OCI-LY7 (cell line): Measurements from ENCODE around the gene PPP6C. TPM values are rescaled to one million over a fixed set of nuclear protein-coding genes. Genes with fewer than 3 reads are reported as not detected.
A peak's percentile ranks its signal among the peaks of the same experiment; 100 is the strongest.

ENCODE experiments used
- Bru-seq: library from RNA; stranded (reverse); fragments of 400-500 nt; gene quantifications from one replicate; lab custom pipeline; 2021; lab: Mats Ljungman, UMichigan
- BruChase-seq, 2 experiments: library from RNA; stranded (reverse); fragments of 400-500 nt; gene quantifications; one replicate each; lab custom pipeline; 2021; lab: Mats Ljungman, UMichigan
- BruUV-seq: library from RNA; stranded (reverse); fragments of 400-500 nt; replicated peaks from 2 replicates; lab custom pipeline; 2021; lab: Mats Ljungman, UMichigan
- CTCF ChIA-PET: fragments of 300-600 bp; sonication (Branson Sonifier 250); formaldehyde crosslinking; loops from one replicate; lab custom pipeline; 2022; ENCODE audit warnings: antibody characterized with exemption; ENCODE audit not compliant: unreplicated experiment; lab: Charles Lee
- POLR2A ChIA-PET: fragments of 300-600 bp; sonication (Branson Sonifier 250); formaldehyde crosslinking; loops from one replicate; lab custom pipeline; 2022; ENCODE audit warnings: antibody characterized with exemption; lab: Charles Lee
- DNase-seq: peaks from one replicate; pipeline ENCODE4 v3.0.0-alpha.2; 2015; ENCODE audit warnings: low spot score
- H2AFZ ChIP-seq: fragments of 200-600 bp; sonication (generic), shearing (Covaris generic); 2 replicates; pipeline ENCODE4 v1.6.1; 2014; ENCODE audit warnings: mild to moderate bottlenecking, antibody characterized with exemption, low read length, moderate library complexity
- H3K27ac ChIP-seq: fragments of 200-600 bp; sonication (generic); 2 replicates; pipeline ENCODE4 v1.5.1; 2014; ENCODE audit warnings: mixed run types, low read depth, mild to moderate bottlenecking, moderate library complexity, low read length, inconsistent platforms; ENCODE audit not compliant: poor library complexity, severe bottlenecking
- H3K36me3 ChIP-seq: fragments of 200-600 bp; sonication (generic); 2 replicates; pipeline ENCODE4 v1.6.1; 2014; ENCODE audit warnings: mild to moderate bottlenecking, antibody characterized with exemption, low read length, moderate library complexity, mixed read lengths; ENCODE audit not compliant: insufficient read depth
- H3K4me1 ChIP-seq: fragments of 200-600 bp; sonication (generic); 2 replicates; pipeline ENCODE4 v1.5.1; 2014; ENCODE audit warnings: mild to moderate bottlenecking, low read length; ENCODE audit not compliant: insufficient read depth, poor library complexity, severe bottlenecking
- H3K4me2 ChIP-seq: fragments of 200-600 bp; sonication (generic); 2 replicates; pipeline ENCODE4 v1.6.1; 2014; ENCODE audit warnings: mild to moderate bottlenecking, low read length
- H3K4me3 ChIP-seq: fragments of 200-600 bp; sonication (generic); 2 replicates; pipeline ENCODE4 v1.5.1; 2014; ENCODE audit warnings: mild to moderate bottlenecking, low read depth, low read length; ENCODE audit not compliant: poor library complexity, severe bottlenecking
- H3K79me2 ChIP-seq: fragments of 200-600 bp; sonication (generic); 2 replicates; pipeline ENCODE4 v1.6.1; 2016; ENCODE audit warnings: low read depth, mild to moderate bottlenecking, low read length, moderate library complexity, mixed read lengths; ENCODE audit not compliant: insufficient read depth
- H3K9me2 ChIP-seq: fragments of 200-600 bp; sonication (generic); 2 replicates; pipeline ENCODE4 v1.6.1; 2016; ENCODE audit warnings: mild to moderate bottlenecking, low read length, mixed read lengths; ENCODE audit not compliant: insufficient read depth
- H3K9me3 ChIP-seq: fragments of 200-600 bp; sonication (generic); 2 replicates; pipeline ENCODE4 v1.6.1; 2014; ENCODE audit warnings: mild to moderate bottlenecking, mixed run types, low read length, mixed read lengths
- H4K20me1 ChIP-seq: fragments of 200-600 bp; sonication (generic); 2 replicates; pipeline ENCODE4 v1.6.1; 2014; ENCODE audit warnings: mild to moderate bottlenecking, antibody characterized with exemption, low read length, moderate library complexity, mixed read lengths; ENCODE audit not compliant: insufficient read depth
- CTCF ChIP-seq: fragments of 200-600 bp; sonication (generic); conservative IDR thresholded peaks from 2 replicates; pipeline ENCODE4 v1.5.1; 2014; ENCODE audit warnings: mild to moderate bottlenecking, antibody characterized with exemption, low read length, moderate library complexity, mixed read lengths
- EZH2phosphoT487 ChIP-seq: fragments of 200-600 bp; sonication (generic); IDR thresholded peaks from 2 replicates; pipeline ENCODE4 v1.6.1; 2018; ENCODE audit warnings: low read depth, borderline replicate concordance, mild to moderate bottlenecking, mixed run types, antibody characterized with exemption, low read length, moderate library complexity, mixed read lengths
- intact Hi-C: fragments of 100-400 bp; cut with micrococcal nuclease; formaldehyde crosslinking; loops from one replicate; pipeline ENCODE4 v1.10.0; 2022; ENCODE audit not compliant: unreplicated experiment
- long read RNA-seq: library from polyadenylated mRNA; stranded (forward); transcript quantifications from one replicate; pipeline ENCODE4 v2.0.0, GENCODE V29; 2022
- total RNA-seq, 2 experiments: library from RNA; depleted of rRNA in 1 of 2; stranded (reverse); fragments of >200 nt in 1 of 2; shearing (Covaris generic) in 1 of 2; gene quantifications; 2 replicates each; pipeline ENCODE4 v1.2.3, GENCODE V29; 2014 to 2022

The PPP6C gene
- total RNA-seq (2014; rRNA removed; shearing (Covaris generic)) (18.9 and 21.4 TPM in 2 replicates), total RNA-seq (2022) (51.9 and 55.1 TPM in 2 replicates), Bru-seq, nascent RNA (percentile 79 among the genes with signal in this experiment), BruChase-seq, experiment 1, labeled RNA remaining after a 6-hour chase (percentile 90 among the genes with signal in this experiment), BruChase-seq, experiment 2, labeled RNA remaining after a 2-hour chase (percentile 87 among the genes with signal in this experiment)
- long read RNA-seq, full-length matches to known transcripts = 69 of 79 reads
- long read RNA-seq, partial matches to known transcripts = 3 of 79 reads
- long read RNA-seq, other reads (novel, unspliced or antisense) = 7 of 79 reads

GRCh38 chr9:125189361-125190289, at the start of gene PPP6C:
TSS of gene PPP6C (minus strand) at chr9:125189803. CDS start at chr9:125189718, 85 bp downstream.
- ChIA-PET POLR2A (interaction anchor here (0.9 to 1.2 kb wide), 2 partner anchors 11 to 13 kb away, joined by 3 read pairs; no protein-coding TSS in a partner anchor), CTCF (interaction anchor here (0.6 kb wide), 1 partner anchor 95 kb away, joined by 3 read pairs; no protein-coding TSS in a partner anchor)
- Histone ChIP-seq H4K20me1 (peaks cover 5% of the 10 kb centered on the region; the same call in 1 of the 2 replicates), H3K27ac (peak within 1 kb of the TSS; percentile 74), H3K79me2 (peaks cover 63% of the 10 kb centered on the region), H3K9me3 (no peaks in the 10 kb centered on the region), H3K4me1 (peaks cover 48% of the 10 kb centered on the region), H3K9me2 (no peaks in the 10 kb centered on the region), H3K4me3 (peak within 1 kb of the TSS; percentile 96), H3K36me3 (peaks cover 6% of the 10 kb centered on the region; the same call in 1 of the 2 replicates), H3K4me2 (peak within 1 kb of the TSS; percentile 81), H2AFZ (peak within 1 kb of the TSS; percentile 82)
- DNase-seq = peak; percentile 95
- intact Hi-C loops = loop anchor here (1.0 kb wide), 1 partner anchor 52 kb away; the partner anchor contains the start of gene HSPA5
- no TSS peak for BruUV-seq
- no peak for TF ChIP-seq EZH2phosphoT487
- peak; percentile 76 for TF ChIP-seq CTCF

DNA sequence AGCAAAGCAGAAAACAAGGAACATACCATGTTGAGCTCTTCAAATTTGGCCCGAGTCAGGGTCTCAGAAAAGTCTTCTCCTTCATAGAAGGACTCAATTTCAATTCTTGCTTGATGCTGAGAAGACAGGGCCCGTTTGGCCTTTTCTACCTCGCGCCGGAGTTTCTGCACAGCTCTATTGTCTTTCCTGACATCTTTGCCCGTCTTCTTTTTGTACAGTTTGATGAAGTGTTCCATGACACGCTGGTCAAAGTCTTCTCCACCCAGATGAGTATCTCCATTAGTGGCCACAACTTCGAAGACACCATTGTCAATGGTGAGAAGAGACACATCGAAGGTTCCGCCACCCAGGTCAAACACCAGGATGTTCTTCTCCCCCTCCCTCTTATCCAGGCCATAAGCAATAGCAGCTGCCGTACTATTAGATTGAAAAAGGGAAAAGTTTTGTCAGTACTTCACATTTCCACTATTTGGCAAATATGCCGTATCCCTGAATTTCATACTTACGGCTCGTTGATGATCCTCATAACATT, 49.4 kb upstream of the PPP6C start:
- Histone ChIP-seq H3K27ac (no peak overlapping the region), H3K79me2 (peaks cover 70% of the 10 kb centered on the region), H3K4me2 (peak overlapping the region; percentile 74), H3K4me3 (peak overlapping the region; percentile 96), H3K36me3 (peaks cover 68% of the 10 kb centered on the region), H2AFZ (no peak overlapping the region), H3K9me3 (no peaks in the 10 kb centered on the region), H3K9me2 (no peaks in the 10 kb centered on the region), H4K20me1 (peaks cover 48% of the 10 kb centered on the region), H3K4me1 (peaks cover 51% of the 10 kb centered on the region)
- CTCF ChIA-PET = no interaction called here
- intact Hi-C loops = no loop called here
- POLR2A ChIA-PET = no interaction called here
- no peak for TF ChIP-seq EZH2phosphoT487
- no peak for TF ChIP-seq CTCF
- DNase-seq = no peak
- no TSS peak for BruUV-seq
